ENCODE results near the gene TMA7. TPM values are rescaled to one million over a fixed set of nuclear protein-coding genes. Genes with fewer than 3 reads are reported as not detected.

Gene TMA7
- total RNA-seq, 1 experiment from 2014 or later = 479 TPM

- DNase-seq (ENCODE audit: low read depth) = no peak
Observed at GRCh38 chr3:48408823-48409281, 31.2 kb upstream of the TMA7 start.

GRCh38 chr3:48409291-48410201, 30.5 kb upstream of the TMA7 start:
- no peak for DNase-seq (ENCODE audit: low read depth)

DNA sequence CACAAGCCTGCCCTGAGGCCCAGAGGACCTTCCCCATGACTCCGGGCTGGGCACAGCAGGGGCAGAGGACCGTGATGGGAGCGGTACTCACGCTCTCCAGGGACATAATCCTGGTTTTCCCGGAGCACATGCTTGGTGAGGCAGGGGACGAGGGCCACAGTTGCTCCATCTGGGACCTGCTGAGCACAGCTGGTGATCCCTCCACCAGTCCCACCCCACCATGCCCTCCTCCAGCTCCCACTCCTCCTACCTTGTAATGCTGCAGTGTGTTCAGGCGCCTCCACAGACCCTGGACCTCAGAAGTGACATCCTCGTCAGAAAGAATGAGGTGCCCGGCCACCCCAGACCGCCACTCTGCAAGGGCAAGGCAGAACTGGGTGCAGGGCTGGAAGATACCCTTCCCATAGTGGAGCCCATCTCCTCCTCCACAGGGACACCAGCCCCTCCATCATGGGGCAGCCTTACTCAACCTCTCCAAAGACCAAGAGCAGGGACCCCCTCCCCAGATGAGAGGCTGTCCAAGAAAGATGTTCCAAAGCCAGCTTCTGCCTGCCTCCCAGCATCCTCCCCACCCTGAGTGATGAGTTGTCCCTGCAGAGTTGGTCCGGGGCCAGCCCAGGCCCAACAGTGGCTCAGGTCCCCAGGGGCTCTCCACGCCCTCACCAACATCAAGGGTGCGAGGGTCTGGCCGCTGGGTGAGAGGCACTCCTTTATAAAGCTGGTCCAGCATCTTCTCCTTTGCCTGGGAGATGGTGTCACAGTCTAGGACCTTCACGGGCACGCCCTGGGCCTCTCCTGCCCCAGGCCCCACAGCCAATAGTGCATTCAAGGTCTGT, 29.6 kb upstream of the TMA7 start:
- no peak for DNase-seq (ENCODE audit: low read depth)

- no peak for DNase-seq (ENCODE audit: low read depth)
Observed at GRCh38 chr3:48411041-48411588, 28.9 kb upstream of the TMA7 start.

DNA sequence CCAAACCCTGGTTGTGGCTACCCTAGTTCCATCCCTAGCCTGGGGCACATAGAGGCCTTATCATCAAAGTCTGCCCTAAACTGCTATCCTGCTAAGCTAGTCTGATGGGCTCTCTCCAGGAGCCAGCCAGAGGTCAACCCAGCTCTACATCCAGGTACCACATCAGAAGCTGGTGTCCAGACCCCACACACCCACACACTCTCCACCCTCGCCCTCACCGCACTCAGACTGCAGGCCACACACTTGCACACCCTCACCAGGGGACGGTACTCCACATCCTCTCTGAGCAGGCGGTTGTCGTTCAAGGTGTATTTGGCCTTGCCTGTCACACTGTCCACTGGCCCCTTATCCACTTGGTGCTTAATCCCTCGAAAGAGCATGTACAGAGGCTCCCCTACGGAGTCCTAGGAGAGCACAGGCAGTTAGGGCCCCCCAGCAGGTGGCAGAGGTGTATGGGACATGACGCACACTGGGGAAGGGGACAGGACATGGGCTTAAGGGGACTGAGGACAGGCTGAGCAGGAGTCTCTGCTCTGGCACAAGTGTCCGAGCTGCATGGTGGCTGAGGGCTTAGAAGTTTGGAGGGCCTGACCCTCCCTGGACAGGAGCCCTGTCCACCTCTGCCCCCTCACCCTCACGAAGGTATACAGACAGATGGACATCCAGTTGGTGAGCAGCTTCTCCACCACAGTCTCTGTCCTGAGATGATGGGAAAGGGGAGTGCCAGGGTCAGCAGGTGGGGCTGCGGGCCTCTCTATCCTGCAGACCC, 28.3 kb upstream of the TMA7 start:
- DNase-seq (ENCODE audit: low read depth) = no peak

- DNase-seq (ENCODE audit: low read depth) = no peak
Observed at GRCh38 chr3:48412375-48413001, 27.6 kb upstream of the TMA7 start.

GRCh38 chr3:48413086-48413485, 27.0 kb upstream of the TMA7 start:
- no peak for DNase-seq (ENCODE audit: low read depth)

GRCh38 chr3:48413611-48414010, 26.4 kb upstream of the TMA7 start:
- no peak for DNase-seq (ENCODE audit: low read depth)

GRCh38 chr3:48414376-48415250, 25.4 kb upstream of the TMA7 start:
- DNase-seq (ENCODE audit: low read depth) = no peak

- no peak for DNase-seq (ENCODE audit: low read depth)
Observed at GRCh38 chr3:48415251-48415953, 24.7 kb upstream of the TMA7 start.

- DNase-seq (ENCODE audit: low read depth) = no peak
Observed at GRCh38 chr3:48416091-48416505, 24.0 kb upstream of the TMA7 start.

DNA sequence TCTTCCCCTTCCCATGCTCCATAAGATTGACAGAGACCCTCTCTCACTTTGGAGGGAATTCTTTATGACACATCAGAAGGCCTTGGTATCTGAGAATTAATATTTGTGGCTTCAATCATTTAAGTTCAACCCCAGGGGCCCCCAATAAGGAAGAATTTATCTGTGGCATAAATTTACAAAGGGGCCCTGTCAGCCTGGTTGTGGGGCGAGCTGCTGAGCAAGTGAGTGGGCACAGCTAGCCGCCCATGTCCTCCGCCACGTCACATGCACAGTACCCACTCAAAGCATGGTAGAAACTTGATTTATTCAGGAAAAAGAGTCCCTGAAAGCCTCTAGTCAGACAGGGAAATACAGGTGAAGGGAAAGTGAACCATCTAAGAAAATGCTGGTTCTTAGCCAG, 23.5 kb upstream of the TMA7 start:
- DNase-seq (ENCODE audit: low read depth) = no peak

DNA sequence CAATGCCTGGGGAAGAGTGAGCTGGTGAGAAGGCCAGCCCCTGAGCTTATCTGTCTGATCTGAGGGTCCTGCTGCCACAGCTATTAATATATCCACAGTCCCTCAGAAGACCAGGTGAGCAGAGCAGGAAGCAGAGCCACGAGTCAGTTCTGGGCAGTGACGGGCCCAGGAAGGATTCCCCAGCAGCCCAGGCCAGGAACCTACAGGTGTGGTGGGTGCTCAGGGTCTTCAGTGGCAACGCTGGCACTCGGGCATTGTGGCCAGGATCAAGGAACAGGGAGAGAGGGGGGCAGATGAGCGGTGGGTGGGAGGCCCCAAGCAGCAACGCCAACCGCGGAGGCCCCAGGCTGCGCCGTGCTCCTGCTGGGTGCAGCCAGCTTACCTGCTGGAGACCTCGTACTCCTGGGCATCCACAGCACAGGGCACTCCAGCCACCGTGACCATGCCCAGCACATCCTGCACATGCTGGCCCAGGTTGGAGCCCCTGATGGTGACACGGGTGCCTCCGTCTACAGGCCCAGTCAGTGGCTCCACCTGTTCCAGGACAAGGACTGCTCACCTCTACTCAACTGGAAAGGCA, 22.4 kb upstream of the TMA7 start:
- no peak for DNase-seq (ENCODE audit: low read depth)

GRCh38 chr3:48418140-48418539, 21.9 kb upstream of the TMA7 start:
- no peak for DNase-seq (ENCODE audit: low read depth)

DNA sequence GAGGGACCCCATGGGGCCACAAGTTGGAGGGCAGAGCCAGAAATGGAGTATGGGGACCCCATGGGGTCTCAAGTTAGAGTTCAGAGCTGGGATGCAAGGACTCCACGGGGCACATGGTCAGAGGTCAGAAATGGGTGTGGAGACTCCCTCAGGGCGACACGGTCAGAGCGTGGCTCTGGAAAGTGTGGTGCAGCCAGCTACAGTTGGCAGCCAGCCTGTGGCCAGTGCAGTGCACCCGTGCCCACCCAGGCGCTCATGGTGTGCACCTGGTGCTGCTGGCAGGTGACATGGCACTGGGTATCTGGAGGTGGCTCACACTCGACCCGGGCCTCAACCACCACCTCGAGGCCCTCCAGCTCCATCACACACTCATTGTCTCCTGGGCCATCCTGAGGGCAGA, 21.4 kb upstream of the TMA7 start:
- no peak for DNase-seq (ENCODE audit: low read depth)

DNA sequence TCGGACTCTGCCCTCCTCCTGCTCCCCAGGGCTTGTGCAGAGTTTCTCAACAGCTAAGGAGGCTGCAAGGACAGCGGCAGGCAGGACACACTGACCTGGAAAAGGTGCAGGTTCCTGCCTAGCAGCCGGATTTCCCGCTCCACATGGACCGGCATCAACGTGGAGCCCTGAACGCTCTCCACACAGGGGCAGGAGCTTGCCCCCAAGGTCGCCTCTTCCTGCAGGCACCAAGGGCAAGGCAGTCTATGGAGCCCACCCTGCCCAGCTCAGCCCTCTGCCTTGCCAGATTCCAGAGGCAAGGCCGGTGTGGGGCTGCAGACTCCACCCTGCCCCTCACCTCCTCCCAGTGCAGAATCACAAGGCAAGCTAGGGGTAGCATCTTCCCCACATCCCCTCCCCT, 20.9 kb upstream of the TMA7 start:
- no peak for DNase-seq (ENCODE audit: low read depth)

- DNase-seq (ENCODE audit: low read depth) = no peak
Observed at GRCh38 chr3:48419597-48419996, 20.5 kb upstream of the TMA7 start.

DNA sequence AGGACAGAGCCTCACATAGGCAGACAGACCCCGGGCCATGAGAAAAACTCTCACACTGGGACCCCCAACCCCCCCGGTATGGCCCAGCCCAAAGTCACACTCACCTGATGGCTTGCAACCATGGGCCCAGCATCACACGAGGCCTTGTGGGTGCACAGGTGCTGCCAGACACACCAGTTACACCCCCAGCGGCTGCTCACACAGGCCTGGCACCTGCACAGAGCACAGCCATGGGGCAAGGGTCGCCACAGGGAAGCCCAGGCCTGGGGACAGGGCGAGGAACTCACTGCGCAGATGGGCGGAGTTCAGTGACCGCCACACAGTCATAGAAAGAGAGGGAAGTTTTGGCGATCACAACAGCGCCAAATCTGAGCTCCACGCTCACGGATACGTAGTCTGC, 19.5 kb upstream of the TMA7 start:
- no peak for DNase-seq (ENCODE audit: low read depth)

- no peak for DNase-seq (ENCODE audit: low read depth)
Observed at GRCh38 chr3:48422272-48422671, 17.8 kb upstream of the TMA7 start.

Data from M059J (cell line).